Vagina (tissue), 2 donors: ENCODE data around the gene EDEM2.
A peak's percentile ranks its signal among the peaks of the same experiment; 100 is the strongest.

Source experiments
- CTCF ChIP-seq, 3 experiments: fragments of 450-650 bp in 2 of 3; fragments of 200-600 bp in 1 of 3; sonication (generic) in 1 of 3; IDR thresholded peaks; one replicate each; pipeline ENCODE4 v1.5.1; 2017 to 2019; ENCODE audit warnings: antibody characterized with exemption in 3 of 3, mild to moderate bottlenecking in 2 of 3, moderate library complexity in 2 of 3
- POLR2A ChIP-seq, 2 donors: fragments of 450-650 bp; IDR thresholded peaks; one replicate each; pipeline ENCODE4 v1.6.1; 2017; ENCODE audit warnings: antibody characterized with exemption in 2 of 2, mild to moderate bottlenecking in 2 of 2, moderate library complexity in 2 of 2
- POLR2AphosphoS5 ChIP-seq, 2 donors: sonication (generic); formaldehyde crosslinking; IDR thresholded peaks; one replicate each; pipeline ENCODE4 v1.9.0; 2017; ENCODE audit warnings: antibody characterized with exemption in 2 of 2, mild to moderate bottlenecking in 2 of 2, low read depth in 1 of 2; ENCODE audit not compliant: insufficient read depth in 1 of 2

- TF ChIP-seq POLR2AphosphoS5 (IDR thresholded peaks at IDR 0.05; ENCODE audit: insufficient read depth in 1 of 2, low read depth in 1 of 2) = peak in 1 of 2 donors; percentile 43
- TF ChIP-seq CTCF (IDR thresholded peaks at IDR 0.05) = peak in 2 of 3 experiments; percentile 42 to 85
- no peak for TF ChIP-seq POLR2A (IDR thresholded peaks at IDR 0.05)
Observed at GRCh38 chr20:35145141-35145564, 2.0 kb downstream of the EDEM2 start.
